ENCODE measurements around the gene MBOAT2. TPM values are rescaled to one million over a fixed set of nuclear protein-coding genes. Genes with fewer than 3 reads are reported as not detected.

MBOAT2 gene
- total RNA-seq, 6 donors from 2014 or later: 18.8 to 39.2 (median 24.1) TPM

DNA sequence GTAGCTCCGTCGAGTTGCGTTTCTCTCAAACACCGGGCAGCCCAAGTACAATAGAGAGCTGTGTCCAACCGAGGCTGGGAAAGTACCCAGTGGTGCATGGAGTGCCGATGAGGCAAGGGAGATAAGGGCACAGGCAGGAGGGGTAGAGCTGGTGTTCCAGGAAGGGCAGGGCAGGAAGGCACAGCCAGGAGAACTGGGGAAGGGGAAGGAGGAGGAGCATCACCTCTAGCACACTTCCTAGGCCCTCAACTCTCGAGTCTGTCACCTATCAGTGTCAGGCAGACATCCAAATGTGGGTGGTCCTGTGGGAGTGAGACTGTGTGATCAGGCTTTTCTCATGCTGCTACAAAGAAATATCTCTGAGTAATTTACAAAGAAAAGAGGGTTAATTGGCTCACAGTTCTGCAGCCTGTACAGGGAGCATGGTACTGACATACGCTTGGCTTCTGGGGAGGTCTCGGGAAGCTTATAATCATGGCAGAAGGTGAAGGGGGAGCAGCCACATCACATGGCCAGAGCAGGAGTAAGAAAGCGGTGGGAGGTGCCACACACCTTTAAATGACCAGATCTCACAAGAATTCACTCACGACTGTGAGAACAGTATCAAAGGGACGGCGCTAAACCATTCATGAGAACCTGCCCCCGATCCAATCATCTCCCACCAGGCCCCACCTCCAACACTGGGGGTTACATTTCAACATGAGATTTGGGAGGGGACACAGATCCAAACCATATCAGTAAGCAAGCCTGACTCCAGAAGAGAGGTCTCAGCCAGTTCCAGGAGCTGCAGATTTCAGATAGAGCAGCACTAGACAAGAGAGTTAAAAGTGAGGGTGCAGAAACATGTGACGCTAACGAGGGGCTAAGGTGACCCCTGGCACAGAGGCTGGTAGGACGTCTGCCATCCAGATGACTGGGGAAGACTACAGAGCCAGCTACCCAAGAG, 75.7 kb downstream of the MBOAT2 start:
- 73 to 75% methylated on average over 17 of the region's 17 CpGs for WGBS, 2 donors
- DNase-seq: peak in 1 of 2 donors; percentile 41
- TF ChIP-seq POLR2A (IDR thresholded peaks at IDR 0.05): no peak
- TF ChIP-seq EP300 (IDR thresholded peaks at IDR 0.05): peak in 2 of 4 donors; percentile 83 to 84
- TF ChIP-seq POLR2AphosphoS5 (IDR thresholded peaks at IDR 0.05): peak; percentile 57 to 87
- TF ChIP-seq CTCF (IDR thresholded peaks at IDR 0.05): no peak
- ATAC-seq (ENCODE audit: low FRiP score in 2 of 2): peak in 1 of 2 donors; percentile 51
- Histone ChIP-seq H3K36me3 (no peaks in the 10 kb centered on the region), H3K4me1 (peaks cover 0 to 19% (median 9%) of the 10 kb centered on the region in 4 donors), H3K27me3 (no peaks in the 10 kb centered on the region), H3K9me3 (no peaks in the 10 kb centered on the region), H3K27ac (peak overlapping the region; percentile 19 to 78 (median 54)), H3K4me3 (no peak overlapping the region)

GRCh38 chr2:8926356-8926755, 77.1 kb downstream of the MBOAT2 start:
- no peaks in the 10 kb centered on the region for H3K9me3 ChIP-seq
- 86 to 87% methylated on average over 8 of the region's 8 CpGs for WGBS, 2 donors
- H3K36me3 ChIP-seq: no peaks in the 10 kb centered on the region
- H3K27ac ChIP-seq: peak overlapping the region in 3 of 4 donors; percentile 9 to 78 (median 54)
- no peak for DNase-seq
- no peak overlapping the region for H3K4me3 ChIP-seq
- no peak for TF ChIP-seq POLR2A (IDR thresholded peaks at IDR 0.05)
- no peak for TF ChIP-seq EP300 (IDR thresholded peaks at IDR 0.05)
- no peak for TF ChIP-seq CTCF (IDR thresholded peaks at IDR 0.05)
- no peak for TF ChIP-seq POLR2AphosphoS5 (IDR thresholded peaks at IDR 0.05)
- no peaks in the 10 kb centered on the region for H3K27me3 ChIP-seq
- ATAC-seq (ENCODE audit: low FRiP score in 2 of 2): no peak
- H3K4me1 ChIP-seq: peaks cover 0 to 19% (median 11%) of the 10 kb centered on the region in 4 donors

DNA sequence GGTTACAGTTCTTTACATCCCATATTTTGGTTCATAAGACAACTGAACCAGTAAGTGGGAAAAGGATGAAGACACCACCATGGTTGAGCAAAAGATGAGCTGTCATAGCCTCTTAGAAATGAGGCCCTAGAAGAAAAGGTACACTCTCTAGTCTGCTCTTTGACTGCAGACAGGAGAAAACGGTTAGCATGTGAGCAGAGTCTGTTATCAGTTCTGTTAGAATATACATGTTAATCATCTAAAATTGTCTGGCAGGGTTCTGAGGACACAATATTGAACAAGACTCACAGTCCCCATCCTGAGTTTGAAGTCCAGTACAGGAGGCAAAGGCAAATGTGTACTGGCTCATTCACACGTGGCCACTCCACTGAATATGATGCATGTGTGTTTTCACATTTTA, 78.1 kb downstream of the MBOAT2 start:
- WGBS, 2 donors: 76 to 78% methylated on average over 2 of the region's 2 CpGs
- no peaks in the 10 kb centered on the region for H3K9me3 ChIP-seq
- no peaks in the 10 kb centered on the region for H3K27me3 ChIP-seq
- DNase-seq: no peak
- H3K27ac ChIP-seq: peak overlapping the region in 2 of 4 donors; percentile 35 to 54
- no peaks in the 10 kb centered on the region for H3K36me3 ChIP-seq
- TF ChIP-seq POLR2A (IDR thresholded peaks at IDR 0.05) (no peak), EP300 (IDR thresholded peaks at IDR 0.05) (no peak), POLR2AphosphoS5 (IDR thresholded peaks at IDR 0.05) (no peak), CTCF (IDR thresholded peaks at IDR 0.05) (no peak)
- peaks cover 0 to 19% (median 11%) of the 10 kb centered on the region in 4 donors for H3K4me1 ChIP-seq
- no peak overlapping the region for H3K4me3 ChIP-seq
- ATAC-seq (ENCODE audit: low FRiP score in 2 of 2): no peak

DNA sequence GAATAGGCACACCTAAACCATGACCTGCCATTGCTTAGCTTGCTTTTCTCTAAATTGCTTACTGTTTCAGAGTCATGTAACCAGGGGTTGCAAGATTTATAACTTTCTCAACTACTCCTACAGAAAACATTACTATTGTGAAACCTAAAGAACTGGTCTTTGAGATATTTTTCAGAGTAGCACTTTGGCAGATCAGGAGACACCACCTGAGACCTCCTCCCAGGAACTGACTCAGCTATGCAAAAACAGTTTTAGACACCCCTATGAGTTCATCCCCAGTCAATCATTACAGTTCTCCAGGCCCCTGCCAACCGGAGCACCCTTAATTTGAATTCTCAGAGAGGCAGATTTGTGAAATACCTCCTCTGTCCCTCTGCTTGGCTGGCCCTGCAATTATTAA, 80.3 kb downstream of the MBOAT2 start:
- peaks cover 0 to 19% (median 11%) of the 10 kb centered on the region in 4 donors for H3K4me1 ChIP-seq
- ATAC-seq (ENCODE audit: low FRiP score in 2 of 2) (no peak), DNase-seq (no peak)
- 87 to 89% methylated on average over 1 of the region's 1 CpG for WGBS, 2 donors
- no peaks in the 10 kb centered on the region for H3K9me3 ChIP-seq
- H3K27ac ChIP-seq: peak overlapping the region in 1 of 4 donors; percentile 24
- H3K4me3 ChIP-seq: no peak overlapping the region
- TF ChIP-seq EP300 (IDR thresholded peaks at IDR 0.05) (no peak), POLR2A (IDR thresholded peaks at IDR 0.05) (no peak), CTCF (IDR thresholded peaks at IDR 0.05) (no peak), POLR2AphosphoS5 (IDR thresholded peaks at IDR 0.05) (no peak)
- H3K27me3 ChIP-seq: no peaks in the 10 kb centered on the region
- H3K36me3 ChIP-seq: no peaks in the 10 kb centered on the region
